ENCODE measurements around the gene LRRK1. TPM values are rescaled to one million over a fixed set of nuclear protein-coding genes. Genes with fewer than 3 reads are reported as not detected.

LRRK1 gene
- total and polyA plus RNA-seq, 2 of the 13 experiments (the other 11 are each of a cell fraction or from before 2014, with no cell fraction given): 0.13 to 1.2 TPM

DNA sequence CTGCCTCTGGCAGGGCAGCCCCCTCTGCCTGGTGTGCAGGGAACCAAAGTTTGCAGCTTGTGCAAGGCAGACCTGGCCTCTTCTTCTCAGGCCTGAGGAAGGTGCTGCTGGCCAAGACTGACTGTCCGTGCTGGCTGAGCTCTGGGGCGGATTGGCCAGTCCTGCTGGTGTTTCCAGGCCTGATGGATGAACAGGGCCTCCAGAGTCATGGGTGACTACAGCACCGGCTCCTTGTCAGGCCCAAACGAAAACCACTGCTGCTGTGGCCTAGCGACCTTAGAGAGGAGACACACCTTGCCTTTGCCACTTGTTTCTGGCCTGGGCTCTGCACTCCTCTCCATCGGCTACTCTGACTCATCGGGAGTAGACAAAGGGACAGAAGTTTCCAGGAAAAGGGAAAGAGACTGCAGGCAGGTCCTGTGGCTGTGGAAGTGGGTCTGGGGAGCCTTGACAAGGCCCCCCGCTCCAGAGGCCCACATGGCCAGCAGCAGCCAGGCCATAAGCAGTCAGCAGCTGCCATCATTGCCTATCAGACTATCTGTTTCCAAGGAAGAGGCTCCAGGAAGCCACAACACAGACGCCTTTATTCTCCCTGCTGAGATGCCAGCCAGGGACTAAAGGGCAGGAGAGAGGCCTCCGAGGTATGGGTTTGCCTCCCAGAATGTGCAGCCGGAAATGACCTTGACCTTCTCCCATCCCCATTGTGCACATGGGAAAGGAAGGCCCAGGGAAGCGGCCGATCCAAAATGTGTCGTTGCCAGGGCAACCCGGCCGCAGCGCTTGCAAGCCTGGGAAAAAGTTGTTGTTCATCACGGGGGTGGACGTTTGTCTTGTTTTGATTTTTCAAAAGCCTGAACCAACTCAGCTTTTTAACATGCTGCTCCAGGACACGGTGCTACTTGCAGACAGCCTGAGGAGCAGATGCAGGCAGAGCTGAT, 172.2 kb downstream of the LRRK1 start (continued):
- TF ChIP-seq, protein P1, sequence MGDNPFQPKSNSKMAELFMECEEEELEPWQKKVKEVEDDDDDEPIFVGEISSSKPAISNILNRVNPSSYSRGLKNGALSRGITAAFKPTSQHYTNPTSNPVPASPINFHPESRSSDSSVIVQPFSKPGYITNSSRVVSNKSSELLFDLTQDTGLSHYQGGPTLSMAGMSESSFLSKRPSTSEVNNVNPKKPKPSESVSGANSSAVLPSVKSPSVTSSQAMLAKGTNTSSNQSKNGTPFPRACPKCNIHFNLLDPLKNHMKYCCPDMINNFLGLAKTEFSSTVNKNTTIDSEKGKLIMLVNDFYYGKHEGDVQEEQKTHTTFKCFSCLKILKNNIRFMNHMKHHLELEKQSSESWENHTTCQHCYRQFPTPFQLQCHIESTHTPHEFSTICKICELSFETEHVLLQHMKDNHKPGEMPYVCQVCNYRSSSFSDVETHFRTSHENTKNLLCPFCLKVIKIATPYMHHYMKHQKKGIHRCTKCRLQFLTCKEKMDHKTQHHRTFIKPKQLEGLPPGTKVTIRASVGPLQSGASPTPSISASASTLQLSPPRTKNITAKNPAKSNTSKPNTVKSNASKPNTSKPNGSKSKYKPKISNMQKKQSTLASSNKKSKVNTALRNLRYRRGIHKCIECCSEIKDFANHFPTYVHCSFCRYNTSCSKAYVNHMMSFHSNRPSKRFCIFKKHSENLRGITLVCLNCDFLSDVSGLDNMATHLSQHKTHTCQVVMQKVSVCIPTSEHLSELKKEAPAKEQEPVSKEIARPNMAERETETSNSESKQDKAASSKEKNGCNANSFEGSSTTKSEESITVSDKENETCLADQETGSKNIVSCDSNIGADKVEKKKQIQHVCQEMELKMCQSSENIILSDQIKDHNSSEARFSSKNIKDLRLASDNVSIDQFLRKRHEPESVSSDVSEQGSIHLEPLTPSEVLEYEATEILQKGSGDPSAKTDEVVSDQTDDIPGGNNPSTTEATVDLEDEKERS (CRISPR knock-in tag; IDR thresholded peaks at IDR 0.05): no peak; the same call in 1 of the 2 replicates
- peak; percentile 93 for TF ChIP-seq NR2F6 (IDR thresholded peaks at IDR 0.05)
- TF ChIP-seq NR2F6 (CRISPR knock-in tag; IDR thresholded peaks at IDR 0.05): peak; percentile 99
- TF ChIP-seq ZNF263 (CRISPR knock-in tag; IDR thresholded peaks at IDR 0.05): no peak; the same call in 1 of the 2 replicates
- TF ChIP-seq HCFC1 (IDR thresholded peaks at IDR 0.05; ENCODE audit: low read depth, low read length): no peak
- TF ChIP-seq KAT8 (CRISPR knock-in tag; IDR thresholded peaks at IDR 0.05): no peak; the same call in 1 of the 2 replicates
- no peak for TF ChIP-seq ZBTB1 (CRISPR knock-in tag; IDR thresholded peaks at IDR 0.05; ENCODE audit: borderline replicate concordance)
- no peak for TF ChIP-seq GTF3A (CRISPR knock-in tag; conservative IDR thresholded peaks at IDR 0.05)
- TF ChIP-seq KDM1A (CRISPR knock-in tag; IDR thresholded peaks at IDR 0.05): no peak
- TF ChIP-seq AHDC1 (CRISPR knock-in tag; IDR thresholded peaks at IDR 0.05; ENCODE audit: borderline replicate concordance): peak; percentile 80
- peak; percentile 79; the same call in 1 of the 2 replicates for TF ChIP-seq BCL3 (CRISPR knock-in tag; IDR thresholded peaks at IDR 0.05)
- TF ChIP-seq ZFP37 (CRISPR knock-in tag; IDR thresholded peaks at IDR 0.05; ENCODE audit: borderline replicate concordance): no peak
- TF ChIP-seq ZEB1 (IDR thresholded peaks at IDR 0.05; ENCODE audit: insufficient replicate concordance, low read depth): no peak
- 0 out of 2 replicates have a peak, but pooled peaks have one; percentile 47 for TF ChIP-seq DR1 (CRISPR knock-in tag; IDR thresholded peaks at IDR 0.05)
- 0 out of 2 replicates have a peak, but pooled peaks have one; percentile 40 for TF ChIP-seq MXD1 (CRISPR knock-in tag; IDR thresholded peaks at IDR 0.05)
- TF ChIP-seq, protein P2, sequence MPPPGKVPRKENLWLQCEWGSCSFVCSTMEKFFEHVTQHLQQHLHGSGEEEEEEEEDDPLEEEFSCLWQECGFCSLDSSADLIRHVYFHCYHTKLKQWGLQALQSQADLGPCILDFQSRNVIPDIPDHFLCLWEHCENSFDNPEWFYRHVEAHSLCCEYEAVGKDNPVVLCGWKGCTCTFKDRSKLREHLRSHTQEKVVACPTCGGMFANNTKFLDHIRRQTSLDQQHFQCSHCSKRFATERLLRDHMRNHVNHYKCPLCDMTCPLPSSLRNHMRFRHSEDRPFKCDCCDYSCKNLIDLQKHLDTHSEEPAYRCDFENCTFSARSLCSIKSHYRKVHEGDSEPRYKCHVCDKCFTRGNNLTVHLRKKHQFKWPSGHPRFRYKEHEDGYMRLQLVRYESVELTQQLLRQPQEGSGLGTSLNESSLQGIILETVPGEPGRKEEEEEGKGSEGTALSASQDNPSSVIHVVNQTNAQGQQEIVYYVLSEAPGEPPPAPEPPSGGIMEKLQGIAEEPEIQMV (CRISPR knock-in tag; IDR thresholded peaks at IDR 0.05; ENCODE audit: low read depth): no peak
- no peak for TF ChIP-seq ZNF782 (CRISPR knock-in tag; IDR thresholded peaks at IDR 0.05; ENCODE audit: borderline replicate concordance)
